Pulmonary artery endothelial cell (primary cell): ENCODE results near the gene IER5. TPM values are rescaled to one million over a fixed set of nuclear protein-coding genes. Genes with fewer than 3 reads are reported as not detected.
A peak's percentile ranks its signal among the peaks of the same experiment; 100 is the strongest.
"Not testable (repeated sequence)": the region's sequence is repeated elsewhere in the genome, so short reads cannot be mapped to it uniquely, and the experiment has no call there.

ENCODE experiments used
- DNase-seq: peaks from one replicate; pipeline ENCODE4 v3.0.0-alpha.2; 2011; ENCODE audit warnings: low read depth, low spot score
- total RNA-seq: library from RNA; depleted of rRNA; stranded (reverse); fragments of >200 nt; gene quantifications from 2 replicates; pipeline ENCODE4 v1.2.3, GENCODE V29; 2014

IER5 gene
- 21.1 and 27.0 TPM in 2 replicates for total RNA-seq

- DNase-seq = peak; percentile 78
Measured at GRCh38 chr1:181088079-181089016, at the start of gene IER5. IER5 (plus strand) TSS chr1:181088700; CDS start chr1:181088903, 203 bp downstream.

GRCh38 chr1:181040284-181040865 lies 48.1 kb upstream of the IER5 start:
- DNase-seq = no peak

- DNase-seq = no peak
Measured at GRCh38 chr1:181043025-181043888, 45.2 kb upstream of the IER5 start.

GRCh38 chr1:181044449-181044966 lies 44.0 kb upstream of the IER5 start:
- DNase-seq = no peak

GRCh38 chr1:181045946-181046345 lies 42.6 kb upstream of the IER5 start:
- not testable (repeated sequence) for DNase-seq

GRCh38 chr1:181049378-181049777 lies 39.1 kb upstream of the IER5 start:
- DNase-seq = no peak

GRCh38 chr1:181050922-181051321 lies 37.6 kb upstream of the IER5 start:
- no peak for DNase-seq

- no peak for DNase-seq
Measured at GRCh38 chr1:181056560-181056959, 31.9 kb upstream of the IER5 start.

GRCh38 chr1:181057079-181057478 lies 31.4 kb upstream of the IER5 start:
- no peak for DNase-seq

GRCh38 chr1:181059435-181059834 lies 29.1 kb upstream of the IER5 start:
- DNase-seq = no peak

- no peak for DNase-seq
Measured at GRCh38 chr1:181060066-181060465, 28.4 kb upstream of the IER5 start.

- not testable (repeated sequence) for DNase-seq
Measured at GRCh38 chr1:181060947-181061346, 27.6 kb upstream of the IER5 start.

GRCh38 chr1:181061487-181061886 lies 27.0 kb upstream of the IER5 start:
- no peak for DNase-seq

GRCh38 chr1:181061891-181062835 lies 26.3 kb upstream of the IER5 start:
- DNase-seq = no peak

GRCh38 chr1:181062836-181063428 lies 25.6 kb upstream of the IER5 start:
- no peak for DNase-seq

GRCh38 chr1:181064011-181064623 lies 24.4 kb upstream of the IER5 start:
- DNase-seq = no peak

- DNase-seq = no peak
Measured at GRCh38 chr1:181064702-181065101, 23.8 kb upstream of the IER5 start.

GRCh38 chr1:181073638-181074037 lies 14.9 kb upstream of the IER5 start:
- DNase-seq = peak; percentile 52

GRCh38 chr1:181075766-181076350 lies 12.6 kb upstream of the IER5 start:
- no peak for DNase-seq
